B cell (primary cell): ENCODE measurements around the gene STT3B. TPM values are rescaled to one million over a fixed set of nuclear protein-coding genes. Genes with fewer than 3 reads are reported as not detected.

Experiments used
- ATAC-seq: fragments of 200-7000 bp; cut with Tn5 transposase; one replicate; pipeline ENCODE4 v1.10.0; 2021; ENCODE audit warnings: low read depth, mild to moderate bottlenecking, moderate number of reproducible peaks, moderate library complexity
- CTCF ChIA-PET: fragments of 350-600 bp; sonication (Branson Sonifier 250); formaldehyde crosslinking; loops from one replicate; lab custom pipeline; 2021; ENCODE audit warnings: antibody characterized with exemption, inconsistent platforms; lab: Charles Lee
- POLR2A ChIA-PET: fragments of 350-600 bp; sonication (Branson Sonifier 250); formaldehyde crosslinking; loops from one replicate; lab custom pipeline; 2021; ENCODE audit warnings: antibody characterized with exemption; lab: Charles Lee
- DNase-seq: peaks from one replicate; pipeline ENCODE4 v3.0.0; 2013
- H2AFZ ChIP-seq: 2 replicates; pipeline ENCODE4 v1.6.1; 2012; ENCODE audit warnings: mild to moderate bottlenecking, low read depth, low read length; ENCODE audit not compliant: insufficient read depth, poor library complexity, severe bottlenecking
- H3K27ac ChIP-seq, 2 donors: 1 replicate in 1 of 2; 2 replicates in 1 of 2; pipeline ENCODE4 v1.5.1; 2012 to 2013; ENCODE audit warnings: low read length in 2 of 2, mild to moderate bottlenecking in 2 of 2, moderate library complexity in 1 of 2
- H3K27me3 ChIP-seq, 4 experiments: fragments of 200-600 bp in 1 of 4; sonication (generic) in 1 of 4; replicated peaks in 1 of 4; 1 replicate in 2 of 4; 2 replicates in 2 of 4; pipeline versions ENCODE4 v1.6.1 to v1.7.0; 2013 to 2016; ENCODE audit warnings: low read length in 3 of 4, mild to moderate bottlenecking in 2 of 4, mixed read lengths in 1 of 4, moderate library complexity in 1 of 4; ENCODE audit not compliant: insufficient read depth in 4 of 4, control insufficient read depth in 3 of 4; ENCODE audit errors: control extremely low read depth in 1 of 4
- H3K36me3 ChIP-seq, 2 experiments: replicated peaks in 1 of 2; 1 replicate in 1 of 2; 2 replicates in 1 of 2; pipeline versions ENCODE4 v1.6.1 to v1.7.1; 2013; ENCODE audit warnings: low read length in 1 of 2; ENCODE audit not compliant: insufficient read depth in 2 of 2, control insufficient read depth in 1 of 2; ENCODE audit errors: control extremely low read depth in 1 of 2, extremely low read depth in 1 of 2
- H3K4me1 ChIP-seq, 2 donors: fragments of 200-600 bp in 1 of 2; sonication (generic) in 1 of 2; 1 replicate in 1 of 2; 2 replicates in 1 of 2; pipeline versions ENCODE4 v1.5.1 to v1.6.1; 2013 to 2017; ENCODE audit warnings: low read length in 2 of 2; ENCODE audit not compliant: control insufficient read depth in 2 of 2, insufficient read depth in 2 of 2
- H3K4me2 ChIP-seq: replicated peaks from 2 replicates; pipeline ENCODE3; 2012; ENCODE audit warnings: mild to moderate bottlenecking, low read depth, low read length; ENCODE audit not compliant: poor library complexity, severe bottlenecking
- H3K4me3 ChIP-seq, 5 experiments: fragments of 200-600 bp in 1 of 5; sonication (generic) in 1 of 5; 1 replicate in 3 of 5; 2 replicates in 2 of 5; pipeline versions ENCODE4 v1.5.1 to v1.7.0; 2011 to 2016; ENCODE audit warnings: low read length in 4 of 5, mild to moderate bottlenecking in 4 of 5, low read depth in 2 of 5, control low read depth in 1 of 5, moderate library complexity in 1 of 5; ENCODE audit not compliant: insufficient read depth in 1 of 5; ENCODE audit errors: control extremely low read depth in 1 of 5, extremely low read depth in 1 of 5
- H3K79me2 ChIP-seq: fragments of 200-600 bp; sonication (generic); one replicate; pipeline ENCODE4 v1.6.0; 2016; ENCODE audit warnings: low read length; ENCODE audit not compliant: control insufficient read depth, insufficient read depth
- H3K9ac ChIP-seq: fragments of 200-600 bp; sonication (generic); 2 replicates; pipeline ENCODE4 v1.6.1; 2017; ENCODE audit warnings: mild to moderate bottlenecking, low read length, moderate library complexity
- H3K9me3 ChIP-seq, 3 donors: one replicate each; pipeline versions ENCODE4 v1.6.1 to v1.7.1; 2013; ENCODE audit warnings: low read length in 2 of 3; ENCODE audit not compliant: control insufficient read depth in 2 of 3, insufficient read depth in 1 of 3; ENCODE audit errors: control extremely low read depth in 1 of 3
- H4K20me1 ChIP-seq: 2 replicates; pipeline ENCODE4 v1.6.0; 2012; ENCODE audit warnings: mild to moderate bottlenecking, low read length; ENCODE audit not compliant: insufficient read depth, control insufficient read depth, poor library complexity, severe bottlenecking
- H3K27ac Mint-ChIP-seq: one replicate; pipeline ENCODE4 v1.8.0; 2021; ENCODE audit warnings: mixed read lengths
- H3K27me3 Mint-ChIP-seq: one replicate; pipeline ENCODE4 v1.8.0; 2021; ENCODE audit warnings: mixed read lengths
- H3K4me1 Mint-ChIP-seq: one replicate; pipeline ENCODE4 v1.8.0; 2021; ENCODE audit warnings: mixed read lengths
- H3K4me3 Mint-ChIP-seq: one replicate; pipeline ENCODE4 v1.8.0; 2021; ENCODE audit warnings: mixed read lengths
- H3K9me3 Mint-ChIP-seq: one replicate; pipeline ENCODE4 v1.8.0; 2022; ENCODE audit warnings: mixed read lengths; ENCODE audit not compliant: insufficient read depth
- EZH2 ChIP-seq: IDR thresholded peaks from 2 replicates; pipeline ENCODE4 v1.6.1; 2012; ENCODE audit warnings: borderline replicate concordance, low read depth, mild to moderate bottlenecking, moderate library complexity, low read length; ENCODE audit not compliant: insufficient read depth, poor library complexity, severe bottlenecking
- WGBS: methylation state at CpG from one replicate; pipeline ENCODE4 v1.1.5; 2013; ENCODE audit warnings: missing lambda C conversion rate; ENCODE audit not compliant: insufficient coverage; 5-methylcytosine and 5-hydroxymethylcytosine counted together
- intact Hi-C: fragments of 100-400 bp; cut with micrococcal nuclease; formaldehyde crosslinking; loops from one replicate; pipeline ENCODE4 v1.10.0; 2022
- polyA plus RNA-seq: library from polyadenylated mRNA; depleted of rRNA; stranded (reverse); fragments of >200 nt; gene quantifications from 2 replicates; pipeline ENCODE4 v1.2.3, GENCODE V29; 2012
- total RNA-seq, 2 donors: library from RNA; stranded (reverse); fragments of 120-200 nt in 1 of 2; gene quantifications; 1 replicate in 1 of 2; 2 replicates in 1 of 2; pipeline versions ENCODE4 v1.2.3 to v1.2.4, GENCODE V29; 2013 to 2022
- TF ChIP-seq, protein P1 (sequence below): fragments of 200-600 bp; IDR thresholded peaks from one replicate; pipeline ENCODE4 v1.8.0; 2022; ENCODE audit warnings: antibody characterized with exemption, mild to moderate bottlenecking

STT3B gene
- total and polyA plus RNA-seq, 2 donors (not counting 1 experiment from before 2014, with no cell fraction given) = 35.4 to 79.2 TPM

DNA sequence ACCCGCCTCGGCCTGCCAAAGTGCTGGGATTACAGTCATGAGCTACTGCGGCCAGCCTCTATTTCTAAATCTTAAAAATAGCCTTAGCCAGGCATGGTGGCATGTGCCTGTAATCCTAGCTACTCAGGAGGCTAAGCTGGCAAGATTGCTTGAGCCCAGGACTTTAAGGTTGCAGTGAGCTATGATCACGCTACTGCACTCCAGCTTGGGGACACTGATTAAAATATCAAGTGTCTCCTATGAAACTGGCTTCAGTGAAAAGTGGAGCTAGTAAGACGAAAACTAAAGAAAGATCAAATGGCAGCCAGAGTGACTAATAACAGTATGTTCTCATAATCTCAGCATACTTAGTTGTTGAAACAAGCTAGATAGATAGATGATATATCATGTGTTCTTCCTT is 112.5 kb downstream of the STT3B start:
- Histone ChIP-seq H4K20me1 (no peaks in the 10 kb centered on the region), H3K27ac (no peak overlapping the region), H3K79me2 (no peaks in the 10 kb centered on the region), H3K27me3 (no peaks in the 10 kb centered on the region), H3K4me1 (no peaks in the 10 kb centered on the region), H2AFZ (no peak overlapping the region), H3K9me3 (peaks cover 1 to 18% (median 12%) of the 10 kb centered on the region in 3 donors), H3K4me2 (no peak overlapping the region), H3K4me3 (no peak overlapping the region), H3K9ac (no peak overlapping the region), H3K36me3 (peaks cover 0 to 4% of the 10 kb centered on the region in 2 experiments)
- CTCF ChIA-PET = no interaction called here
- intact Hi-C loops = no loop called here
- Mint-ChIP-seq H3K27ac (no peak overlapping the region), H3K9me3 (peaks cover 4% of the 10 kb centered on the region), H3K4me3 (no peak overlapping the region), H3K27me3 (no peaks in the 10 kb centered on the region), H3K4me1 (no peaks in the 10 kb centered on the region)
- DNase-seq (no peak), ATAC-seq (no peak)
- WGBS = 93% methylated on average over 3 of the region's 5 CpGs
- POLR2A ChIA-PET = no interaction called here
- TF ChIP-seq, protein P1, sequence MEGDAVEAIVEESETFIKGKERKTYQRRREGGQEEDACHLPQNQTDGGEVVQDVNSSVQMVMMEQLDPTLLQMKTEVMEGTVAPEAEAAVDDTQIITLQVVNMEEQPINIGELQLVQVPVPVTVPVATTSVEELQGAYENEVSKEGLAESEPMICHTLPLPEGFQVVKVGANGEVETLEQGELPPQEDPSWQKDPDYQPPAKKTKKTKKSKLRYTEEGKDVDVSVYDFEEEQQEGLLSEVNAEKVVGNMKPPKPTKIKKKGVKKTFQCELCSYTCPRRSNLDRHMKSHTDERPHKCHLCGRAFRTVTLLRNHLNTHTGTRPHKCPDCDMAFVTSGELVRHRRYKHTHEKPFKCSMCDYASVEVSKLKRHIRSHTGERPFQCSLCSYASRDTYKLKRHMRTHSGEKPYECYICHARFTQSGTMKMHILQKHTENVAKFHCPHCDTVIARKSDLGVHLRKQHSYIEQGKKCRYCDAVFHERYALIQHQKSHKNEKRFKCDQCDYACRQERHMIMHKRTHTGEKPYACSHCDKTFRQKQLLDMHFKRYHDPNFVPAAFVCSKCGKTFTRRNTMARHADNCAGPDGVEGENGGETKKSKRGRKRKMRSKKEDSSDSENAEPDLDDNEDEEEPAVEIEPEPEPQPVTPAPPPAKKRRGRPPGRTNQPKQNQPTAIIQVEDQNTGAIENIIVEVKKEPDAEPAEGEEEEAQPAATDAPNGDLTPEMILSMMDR = no peak
- TF ChIP-seq EZH2 = no peak

DNA sequence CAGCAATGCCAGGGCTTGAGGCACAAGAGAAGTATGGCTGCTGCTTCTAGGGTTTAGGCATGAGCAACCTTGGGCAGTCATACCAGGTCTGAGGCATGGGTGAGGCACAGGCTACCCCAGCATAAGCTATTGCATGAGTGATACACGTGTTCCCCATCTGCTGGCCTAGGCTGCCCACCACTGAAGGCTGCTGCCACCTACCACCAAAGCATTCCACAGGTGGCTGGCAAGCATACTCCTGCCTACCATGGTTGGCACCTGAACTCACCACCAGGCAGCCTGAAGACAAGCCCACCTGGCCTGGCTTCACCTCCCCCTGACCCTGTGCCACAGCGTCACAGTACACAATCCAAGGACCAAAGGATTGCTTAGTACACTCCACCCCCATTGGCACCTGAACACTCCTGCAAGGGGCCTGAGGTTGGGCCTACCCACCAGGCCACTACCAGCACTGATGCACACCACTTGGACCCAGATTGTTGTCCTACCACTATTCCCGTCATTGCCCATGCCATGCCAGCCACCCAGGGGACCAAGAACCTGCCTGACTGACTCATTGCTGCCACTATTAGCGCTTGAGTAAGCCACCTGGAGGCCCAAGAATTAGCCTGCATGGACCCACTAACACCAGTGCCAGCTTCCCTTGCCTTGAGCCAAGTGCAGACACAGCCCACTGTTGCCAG is 115.7 kb downstream of the STT3B start:
- Histone ChIP-seq H3K27me3 (no peaks in the 10 kb centered on the region), H3K4me2 (no peak overlapping the region), H3K4me3 (no peak overlapping the region), H3K27ac (no peak overlapping the region), H4K20me1 (no peaks in the 10 kb centered on the region), H2AFZ (no peak overlapping the region), H3K36me3 (peaks cover 0 to 6% of the 10 kb centered on the region in 2 experiments), H3K9ac (no peak overlapping the region), H3K4me1 (no peaks in the 10 kb centered on the region), H3K79me2 (no peaks in the 10 kb centered on the region), H3K9me3 (peaks cover 11 to 40% (median 24%) of the 10 kb centered on the region in 3 donors)
- POLR2A ChIA-PET = no interaction called here
- H3K27me3 Mint-ChIP-seq = no peaks in the 10 kb centered on the region
- ATAC-seq = no peak
- H3K4me1 Mint-ChIP-seq = no peaks in the 10 kb centered on the region
- H3K4me3 Mint-ChIP-seq = no peak overlapping the region
- peaks cover 15% of the 10 kb centered on the region for H3K9me3 Mint-ChIP-seq
- CTCF ChIA-PET = no interaction called here
- H3K27ac Mint-ChIP-seq = no peak overlapping the region
- intact Hi-C loops = no loop called here
- peak; percentile 16 for DNase-seq
- WGBS = 100% methylated on average over 4 of the region's 4 CpGs
- TF ChIP-seq, protein P1 = no peak
